Thoracic aorta (tissue), 2 donors: ENCODE data around the gene MCTP2. TPM values are rescaled to one million over a fixed set of nuclear protein-coding genes. Genes with fewer than 3 reads are reported as not detected.

Experiments used
- ATAC-seq: fragments of 150-250 bp; one replicate; pipeline ENCODE4 v1.8.0; 2017; ENCODE audit warnings: low read depth; ENCODE audit not compliant: insufficient number of reproducible peaks, low FRiP score
- DNase-seq: peaks from one replicate; pipeline ENCODE4 v3.0.0-alpha.2; 2020; ENCODE audit warnings: low spot score
- H3K27ac ChIP-seq, 2 donors: fragments of 200-600 bp; sonication (generic); 1 replicate in 1 of 2; 2 replicates in 1 of 2; pipeline ENCODE4 v1.5.1; 2016; ENCODE audit warnings: mild to moderate bottlenecking in 2 of 2, moderate library complexity in 2 of 2
- H3K27me3 ChIP-seq: fragments of 200-600 bp; sonication (generic); replicated peaks from 2 replicates; pipeline ENCODE4 v1.6.0; 2016; ENCODE audit warnings: mild to moderate bottlenecking; ENCODE audit not compliant: insufficient read depth
- H3K36me3 ChIP-seq: fragments of 200-600 bp; sonication (generic); one replicate; pipeline ENCODE4 v1.5.1; 2016
- H3K4me1 ChIP-seq, 2 donors: fragments of 200-600 bp; sonication (generic); 1 replicate in 1 of 2; 2 replicates in 1 of 2; pipeline versions ENCODE4 v1.5.1 to v1.6.0; 2016; ENCODE audit warnings: low read depth in 2 of 2, mild to moderate bottlenecking in 1 of 2; ENCODE audit not compliant: control insufficient read depth in 1 of 2
- H3K4me3 ChIP-seq: fragments of 200-600 bp; sonication (generic); 2 replicates; pipeline ENCODE4 v1.5.1; 2016; ENCODE audit warnings: mild to moderate bottlenecking
- H3K9me3 ChIP-seq: fragments of 200-600 bp; sonication (generic); 2 replicates; pipeline ENCODE4 v1.5.1; 2016
- CTCF ChIP-seq: fragments of 200-600 bp; sonication (generic); IDR thresholded peaks from one replicate; pipeline ENCODE4 v1.5.1; 2019; ENCODE audit warnings: antibody characterized with exemption
- total RNA-seq, 2 donors: library from RNA; depleted of rRNA; stranded (reverse); fragments of >200 nt; gene quantifications; one replicate each; pipeline versions ENCODE4 v1.1.0 to v1.2.3, GENCODE V29; 2016

The MCTP2 gene
- total RNA-seq, 2 donors from 2014 or later = 15.7 to 16.6 TPM

GRCh38 chr15:94287794-94288246 lies 56.5 kb downstream of the MCTP2 start:
- H3K36me3 ChIP-seq = no peaks in the 10 kb centered on the region
- no peaks in the 10 kb centered on the region for H3K27me3 ChIP-seq
- TF ChIP-seq CTCF = no peak
- ATAC-seq = no peak
- no peak for DNase-seq
- no peaks in the 10 kb centered on the region for H3K4me1 ChIP-seq
- H3K9me3 ChIP-seq = no peaks in the 10 kb centered on the region
- no peak overlapping the region for H3K4me3 ChIP-seq
- no peak overlapping the region for H3K27ac ChIP-seq

GRCh38 chr15:94290730-94291129 lies 59.4 kb downstream of the MCTP2 start:
- H3K27ac ChIP-seq = no peak overlapping the region

GRCh38 chr15:94293411-94294402 lies 62.3 kb downstream of the MCTP2 start:
- no peaks in the 10 kb centered on the region for H3K4me1 ChIP-seq
- ATAC-seq (no peak), DNase-seq (no peak)
- H3K9me3 ChIP-seq = no peaks in the 10 kb centered on the region
- H3K27me3 ChIP-seq = no peaks in the 10 kb centered on the region
- no peak overlapping the region for H3K27ac ChIP-seq
- no peak overlapping the region for H3K4me3 ChIP-seq
- TF ChIP-seq CTCF = no peak
- no peaks in the 10 kb centered on the region for H3K36me3 ChIP-seq

More at GRCh38 chr15:94290730-94291129, 59.4 kb downstream of the MCTP2 start:
- DNase-seq = no peak
- ATAC-seq = no peak
- Histone ChIP-seq H3K4me3 (no peak overlapping the region), H3K36me3 (no peaks in the 10 kb centered on the region), H3K27me3 (no peaks in the 10 kb centered on the region), H3K4me1 (no peaks in the 10 kb centered on the region), H3K9me3 (no peaks in the 10 kb centered on the region)
- no peak for TF ChIP-seq CTCF

- no peak for TF ChIP-seq CTCF
- no peaks in the 10 kb centered on the region for H3K9me3 ChIP-seq
- ATAC-seq = no peak
Measured at GRCh38 chr15:94294556-94294955, 63.2 kb downstream of the MCTP2 start.

GRCh38 chr15:94295275-94295674 lies 63.9 kb downstream of the MCTP2 start:
- H3K4me3 ChIP-seq = no peak overlapping the region
- no peaks in the 10 kb centered on the region for H3K4me1 ChIP-seq
- DNase-seq = no peak
- H3K27me3 ChIP-seq = no peaks in the 10 kb centered on the region
- H3K36me3 ChIP-seq = no peaks in the 10 kb centered on the region
- ATAC-seq = no peak
- H3K27ac ChIP-seq = no peak overlapping the region
- no peaks in the 10 kb centered on the region for H3K9me3 ChIP-seq
- no peak for TF ChIP-seq CTCF

More at GRCh38 chr15:94294556-94294955, 63.2 kb downstream of the MCTP2 start:
- Histone ChIP-seq H3K36me3 (no peaks in the 10 kb centered on the region), H3K4me1 (no peaks in the 10 kb centered on the region), H3K27me3 (no peaks in the 10 kb centered on the region), H3K4me3 (no peak overlapping the region), H3K27ac (no peak overlapping the region)
- DNase-seq = no peak
